HepG2 (cell line): ENCODE measurements around the gene XAB2. TPM values are rescaled to one million over a fixed set of nuclear protein-coding genes. Genes with fewer than 3 reads are reported as not detected.
A peak's percentile ranks its signal among the peaks of the same experiment; 100 is the strongest.

Source experiments
- AKAP8 ChIP-seq: sonication (generic); formaldehyde crosslinking; IDR thresholded peaks from 2 replicates; pipeline ENCODE4 v1.5.1; 2020; ENCODE audit warnings: mild to moderate bottlenecking, missing genetic modification reagents
- AKNA ChIP-seq: sonication (generic); formaldehyde crosslinking; IDR thresholded peaks from 2 replicates; pipeline ENCODE4 v1.4.0; 2020; ENCODE audit warnings: missing genetic modification reagents, borderline replicate concordance
- FOXC1 ChIP-seq: sonication (generic); formaldehyde crosslinking; IDR thresholded peaks from 2 replicates; pipeline ENCODE4 v1.8.0; 2022; ENCODE audit warnings: mild to moderate bottlenecking, missing genetic modification reagents, borderline replicate concordance
- HNRNPL ChIP-seq: fragments of 200-400 bp; formaldehyde crosslinking; IDR thresholded peaks from 2 replicates; pipeline ENCODE4 v1.6.1; 2017; ENCODE audit warnings: mild to moderate bottlenecking, low read depth, low read length
- HNRNPLL ChIP-seq: fragments of 200-400 bp; formaldehyde crosslinking; IDR thresholded peaks from 2 replicates; pipeline ENCODE4 v1.6.1; 2017; ENCODE audit warnings: mild to moderate bottlenecking, low read depth, low read length; ENCODE audit not compliant: poor library complexity, severe bottlenecking
- KMT2B ChIP-seq: IDR thresholded peaks from 2 replicates; pipeline ENCODE4 v1.6.1; 2016; ENCODE audit warnings: missing genetic modification reagents, missing compliant biosample characterization
- MEF2D ChIP-seq: sonication (generic); formaldehyde crosslinking; IDR thresholded peaks from 2 replicates; pipeline ENCODE4 v1.5.1; 2020; ENCODE audit warnings: mild to moderate bottlenecking, missing genetic modification reagents
- MXD3 ChIP-seq: IDR thresholded peaks from 2 replicates; pipeline ENCODE4 v1.6.1; 2016; ENCODE audit warnings: mild to moderate bottlenecking, missing biosample characterization, missing genetic modification reagents
- NAIF1 ChIP-seq: sonication (generic); formaldehyde crosslinking; IDR thresholded peaks from 2 replicates; pipeline ENCODE4 v1.5.0; 2020; ENCODE audit warnings: mild to moderate bottlenecking, missing genetic modification reagents, borderline replicate concordance
- PCBP1 ChIP-seq: fragments of 200-400 bp; formaldehyde crosslinking; IDR thresholded peaks from 2 replicates; pipeline ENCODE4 v1.6.1; 2017; ENCODE audit warnings: mild to moderate bottlenecking, low read depth, low read length, borderline replicate concordance
- SALL1 ChIP-seq: sonication (generic); formaldehyde crosslinking; IDR thresholded peaks from 2 replicates; pipeline ENCODE4 v1.8.0; 2022; ENCODE audit warnings: mild to moderate bottlenecking, missing genetic modification reagents
- ZNF335 ChIP-seq: sonication (generic); formaldehyde crosslinking; IDR thresholded peaks from 2 replicates; pipeline ENCODE4 v1.4.0; 2020; ENCODE audit warnings: missing genetic modification reagents
- ZNF430 ChIP-seq: sonication (generic); formaldehyde crosslinking; IDR thresholded peaks from 2 replicates; pipeline ENCODE4 v1.9.0; 2021; ENCODE audit warnings: mild to moderate bottlenecking, missing genetic modification reagents
- ZNF501 ChIP-seq: sonication (generic); formaldehyde crosslinking; IDR thresholded peaks from 2 replicates; pipeline ENCODE4 v1.5.1; 2020; ENCODE audit warnings: mild to moderate bottlenecking, moderate library complexity, missing genetic modification reagents
- ZNF713 ChIP-seq: sonication (generic); formaldehyde crosslinking; IDR thresholded peaks from 2 replicates; pipeline ENCODE4 v1.4.0; 2020; ENCODE audit warnings: mild to moderate bottlenecking, missing genetic modification reagents
- ZNF841 ChIP-seq: sonication (generic); formaldehyde crosslinking; IDR thresholded peaks from 2 replicates; pipeline ENCODE4 v1.8.1; 2023; ENCODE audit warnings: missing genetic modification reagents, borderline replicate concordance
- polyA plus RNA-seq, 8 experiments: library from polyadenylated mRNA; depleted of rRNA in 3 of 8; stranded (reverse) in 7 of 8; unstranded in 1 of 8; fragments of >200 nt; fragmentation: Illumina TruSeq in 4 of 8; extraction: Trizol in 4 of 8; gene quantifications; 2 replicates each; pipeline versions ENCODE4 v1.2.1 to v1.2.3, GENCODE V29; 2011 to 2016; ENCODE audit warnings: low read depth in 4 of 8, missing spikeins in 1 of 8, mixed read lengths in 1 of 8; ENCODE audit not compliant: insufficient read depth in 1 of 8
- total RNA-seq, 5 experiments: library from RNA; depleted of rRNA; stranded (reverse); fragments of >200 nt; fragmentation: Illumina TruSeq; extraction: Trizol; gene quantifications; 2 replicates each; pipeline ENCODE4 v1.2.3, GENCODE V29; 2016; ENCODE audit warnings: low read depth in 1 of 5
- TF ChIP-seq, protein P1 (sequence below): sonication (generic); formaldehyde crosslinking; IDR thresholded peaks from 2 replicates; pipeline ENCODE4 v1.4.0; 2020; ENCODE audit warnings: missing genetic modification reagents
- TF ChIP-seq, protein P2 (sequence below): sonication (generic); formaldehyde crosslinking; IDR thresholded peaks from 2 replicates; pipeline ENCODE4 v1.4.0; 2020; ENCODE audit warnings: missing genetic modification reagents

XAB2 gene
- total and polyA plus RNA-seq, 2 of the 13 experiments (the other 11 are each of a cell fraction or from before 2014, with no cell fraction given): 6.2 to 23.9 TPM

DNA sequence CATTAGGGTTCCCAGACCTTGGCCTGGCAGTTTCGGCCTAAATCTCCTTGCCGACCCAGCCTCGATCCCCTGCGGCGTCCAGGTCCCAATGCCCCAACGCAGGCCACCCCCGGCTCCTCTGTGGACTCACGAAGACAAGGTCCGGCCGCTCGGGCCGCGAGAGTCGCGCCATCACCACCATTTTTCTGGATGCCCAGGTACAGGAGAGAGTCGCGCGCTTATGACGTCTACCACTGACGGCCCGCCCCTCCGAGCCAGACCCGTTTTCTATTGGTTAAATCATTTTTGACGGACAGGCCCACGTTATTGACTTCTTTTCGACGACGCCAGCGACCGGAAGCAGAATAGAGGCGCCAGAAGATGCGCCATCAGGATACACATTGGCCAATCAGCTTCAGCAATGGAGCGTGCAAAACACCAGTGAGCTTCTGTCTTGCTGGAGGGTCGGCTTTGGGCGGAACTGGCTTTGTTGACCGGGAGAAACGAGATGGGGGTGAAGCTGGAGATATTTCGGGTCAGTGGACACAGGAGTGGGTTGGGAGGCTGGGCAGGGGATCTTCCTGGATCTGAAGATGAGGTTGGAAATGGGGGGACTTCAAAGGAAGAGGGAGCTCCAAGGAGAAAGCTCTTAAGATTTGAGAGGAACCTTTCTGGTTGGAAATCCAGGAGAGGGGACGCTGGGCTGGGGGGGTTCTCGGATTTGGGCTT is at the start of gene XAB2, which contains the start of gene PET100 (continued):
- TF ChIP-seq ZNF335 (CRISPR knock-in tag) (no peak), ZNF430 (CRISPR knock-in tag) (peak; percentile 68; the same call in 1 of the 2 replicates), ZNF501 (CRISPR knock-in tag) (peak; percentile 96), MEF2D (0 out of 2 replicates have a peak, but pooled peaks have one; percentile 75), MXD3 (CRISPR knock-in tag) (peak; percentile 30; the same call in 1 of the 2 replicates), AKNA (CRISPR knock-in tag) (no peak), HNRNPLL (peak; percentile 46), NAIF1 (no peak), SALL1 (CRISPR knock-in tag) (peak; percentile 53; the same call in 1 of the 2 replicates), ZNF841 (CRISPR knock-in tag) (no peak), ZNF713 (no peak), AKAP8 (no peak), KMT2B (CRISPR knock-in tag) (peak; percentile 45; the same call in 1 of the 2 replicates), PCBP1 (peak; percentile 71; the same call in 1 of the 2 replicates), FOXC1 (CRISPR knock-in tag) (0 out of 2 replicates have a peak, but pooled peaks have one; percentile 19), HNRNPL (no peak)
- TF ChIP-seq, protein P1, sequence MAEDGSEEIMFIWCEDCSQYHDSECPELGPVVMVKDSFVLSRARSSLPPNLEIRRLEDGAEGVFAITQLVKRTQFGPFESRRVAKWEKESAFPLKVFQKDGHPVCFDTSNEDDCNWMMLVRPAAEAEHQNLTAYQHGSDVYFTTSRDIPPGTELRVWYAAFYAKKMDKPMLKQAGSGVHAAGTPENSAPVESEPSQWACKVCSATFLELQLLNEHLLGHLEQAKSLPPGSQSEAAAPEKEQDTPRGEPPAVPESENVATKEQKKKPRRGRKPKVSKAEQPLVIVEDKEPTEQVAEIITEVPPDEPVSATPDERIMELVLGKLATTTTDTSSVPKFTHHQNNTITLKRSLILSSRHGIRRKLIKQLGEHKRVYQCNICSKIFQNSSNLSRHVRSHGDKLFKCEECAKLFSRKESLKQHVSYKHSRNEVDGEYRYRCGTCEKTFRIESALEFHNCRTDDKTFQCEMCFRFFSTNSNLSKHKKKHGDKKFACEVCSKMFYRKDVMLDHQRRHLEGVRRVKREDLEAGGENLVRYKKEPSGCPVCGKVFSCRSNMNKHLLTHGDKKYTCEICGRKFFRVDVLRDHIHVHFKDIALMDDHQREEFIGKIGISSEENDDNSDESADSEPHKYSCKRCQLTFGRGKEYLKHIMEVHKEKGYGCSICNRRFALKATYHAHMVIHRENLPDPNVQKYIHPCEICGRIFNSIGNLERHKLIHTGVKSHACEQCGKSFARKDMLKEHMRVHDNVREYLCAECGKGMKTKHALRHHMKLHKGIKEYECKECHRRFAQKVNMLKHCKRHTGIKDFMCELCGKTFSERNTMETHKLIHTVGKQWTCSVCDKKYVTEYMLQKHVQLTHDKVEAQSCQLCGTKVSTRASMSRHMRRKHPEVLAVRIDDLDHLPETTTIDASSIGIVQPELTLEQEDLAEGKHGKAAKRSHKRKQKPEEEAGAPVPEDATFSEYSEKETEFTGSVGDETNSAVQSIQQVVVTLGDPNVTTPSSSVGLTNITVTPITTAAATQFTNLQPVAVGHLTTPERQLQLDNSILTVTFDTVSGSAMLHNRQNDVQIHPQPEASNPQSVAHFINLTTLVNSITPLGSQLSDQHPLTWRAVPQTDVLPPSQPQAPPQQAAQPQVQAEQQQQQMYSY (CRISPR knock-in tag): no peak
- TF ChIP-seq, protein P2, sequence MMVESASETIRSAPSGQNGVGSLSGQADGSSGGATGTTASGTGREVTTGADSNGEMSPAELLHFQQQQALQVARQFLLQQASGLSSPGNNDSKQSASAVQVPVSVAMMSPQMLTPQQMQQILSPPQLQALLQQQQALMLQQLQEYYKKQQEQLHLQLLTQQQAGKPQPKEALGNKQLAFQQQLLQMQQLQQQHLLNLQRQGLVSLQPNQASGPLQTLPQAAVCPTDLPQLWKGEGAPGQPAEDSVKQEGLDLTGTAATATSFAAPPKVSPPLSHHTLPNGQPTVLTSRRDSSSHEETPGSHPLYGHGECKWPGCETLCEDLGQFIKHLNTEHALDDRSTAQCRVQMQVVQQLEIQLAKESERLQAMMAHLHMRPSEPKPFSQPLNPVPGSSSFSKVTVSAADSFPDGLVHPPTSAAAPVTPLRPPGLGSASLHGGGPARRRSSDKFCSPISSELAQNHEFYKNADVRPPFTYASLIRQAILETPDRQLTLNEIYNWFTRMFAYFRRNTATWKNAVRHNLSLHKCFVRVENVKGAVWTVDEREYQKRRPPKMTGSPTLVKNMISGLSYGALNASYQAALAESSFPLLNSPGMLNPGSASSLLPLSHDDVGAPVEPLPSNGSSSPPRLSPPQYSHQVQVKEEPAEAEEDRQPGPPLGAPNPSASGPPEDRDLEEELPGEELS (CRISPR knock-in tag): peak; percentile 65; the same call in 1 of the 2 replicates
